Measurements from ENCODE around the gene TMEM156.

TMEM156 gene

GRCh38 chr4:38920677-38921076, 111.5 kb downstream of the TMEM156 start:
- no peak for DNase-seq

- DNase-seq: no peak
Measured at GRCh38 chr4:38920186-38920585, 112.0 kb downstream of the TMEM156 start.

GRCh38 chr4:38919494-38919893, 112.7 kb downstream of the TMEM156 start:
- DNase-seq: no peak

GRCh38 chr4:38917481-38918025, 114.7 kb downstream of the TMEM156 start:
- no peak for DNase-seq
